Measurements from ENCODE around the gene OPRM1. TPM values are rescaled to one million over a fixed set of nuclear protein-coding genes. Genes with fewer than 3 reads are reported as not detected.
"Not testable (repeated sequence)": the region's sequence is repeated elsewhere in the genome, so short reads cannot be mapped to it uniquely, and the experiment has no call there.

The OPRM1 gene
- total RNA-seq, 2 donors from 2014 or later = not detected

DNA sequence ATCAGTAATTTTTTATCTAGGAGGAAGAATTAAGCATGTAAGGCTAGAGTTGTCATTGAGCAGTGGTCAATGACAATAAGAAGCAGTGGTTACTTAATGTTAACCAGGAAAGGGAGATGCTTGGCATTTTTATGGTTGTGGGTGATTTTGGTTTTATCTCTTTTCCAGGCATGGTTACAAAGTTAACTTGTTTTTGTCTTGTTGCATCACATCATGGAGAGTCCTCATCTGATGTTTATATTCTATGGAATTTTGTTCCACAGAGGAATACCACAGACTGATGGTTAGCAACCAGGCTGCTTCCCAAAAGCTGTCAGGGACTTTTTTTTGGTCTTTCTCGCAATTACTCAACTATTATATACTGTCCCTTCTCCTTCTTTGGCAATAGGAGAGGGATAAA is 32.7 kb downstream of the OPRM1 start:
- no peak for ATAC-seq
- intact Hi-C loops (cut with DNase I) = no loop called here
- no peak for DNase-seq

DNA sequence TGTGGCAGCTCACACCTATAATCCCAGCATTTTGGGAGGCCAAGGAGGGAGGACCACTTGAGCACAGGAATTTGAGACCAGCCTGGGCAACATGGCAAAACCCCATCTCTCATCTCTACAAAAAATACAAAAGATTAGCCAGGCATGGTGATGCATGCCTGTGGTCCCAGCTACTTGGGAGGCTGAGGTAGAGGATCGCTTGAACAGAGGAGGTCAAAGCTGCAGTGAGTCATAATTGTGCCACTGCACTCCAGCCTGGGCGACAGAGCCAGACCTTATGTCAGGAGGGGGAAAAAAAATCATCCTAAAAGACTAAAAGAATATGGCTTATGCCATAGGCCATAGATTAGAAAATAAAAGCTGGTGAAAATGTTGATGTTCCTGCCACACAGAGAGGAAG is 39.6 kb downstream of the OPRM1 start:
- DNase-seq; ATAC-seq; intact Hi-C loops (cut with DNase I): not testable (repeated sequence)

DNA sequence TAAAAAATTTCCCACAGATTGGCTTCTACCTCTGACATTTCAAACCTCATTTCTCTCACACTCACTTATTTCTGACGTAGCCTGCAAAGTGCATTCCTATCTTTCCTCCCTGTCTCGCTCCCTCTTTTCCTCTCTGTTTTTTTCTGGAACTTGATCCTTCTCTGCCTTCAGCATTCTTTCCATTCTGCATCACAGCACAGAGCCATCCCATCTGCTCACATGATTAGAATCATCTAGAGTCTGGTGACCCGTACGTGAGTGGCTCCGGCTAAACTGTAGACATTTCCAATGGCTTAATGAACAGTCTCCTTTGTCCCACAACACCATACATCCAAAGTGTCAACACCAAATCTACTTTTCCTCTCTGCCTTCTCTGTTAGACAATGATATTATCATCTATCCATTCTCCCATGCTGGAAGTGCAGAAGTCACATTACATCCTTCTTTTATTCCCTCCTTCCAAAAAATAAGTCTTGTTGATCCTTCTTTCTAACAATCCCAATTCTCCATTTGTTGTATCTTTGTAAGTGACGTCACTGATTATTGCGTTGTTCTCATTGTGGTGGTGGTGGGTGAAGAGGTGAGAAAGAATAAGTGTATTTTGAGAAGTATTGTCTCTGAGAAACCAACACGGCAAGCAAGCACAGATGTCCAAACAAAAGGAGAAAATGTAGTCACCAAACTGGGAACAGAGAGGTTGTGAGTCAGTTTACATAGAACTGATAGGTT is 41.6 kb downstream of the OPRM1 start:
- ATAC-seq = no peak
- no peak for DNase-seq
- intact Hi-C loops (cut with DNase I) = no loop called here

DNA sequence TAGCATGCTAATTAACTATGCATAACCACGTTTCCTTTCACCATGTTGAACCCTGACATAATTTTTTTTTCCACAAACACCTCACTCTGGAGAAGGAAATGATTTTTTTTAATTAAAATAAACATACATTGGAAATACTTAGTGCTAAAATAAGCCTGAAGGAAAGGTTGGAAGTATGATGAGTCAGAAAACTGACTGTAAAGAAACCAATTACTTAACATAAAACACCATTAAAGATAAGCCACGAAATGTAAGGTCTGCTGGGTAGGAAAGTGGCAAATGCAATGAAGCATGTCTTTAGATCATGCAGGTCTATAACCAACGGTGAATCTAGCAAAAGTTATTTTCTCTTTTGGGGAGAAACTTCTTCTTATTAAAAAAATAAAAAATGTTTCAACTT is 47.5 kb downstream of the OPRM1 start:
- DNase-seq = no peak
- no peak for ATAC-seq
- intact Hi-C loops (cut with DNase I) = no loop called here

DNA sequence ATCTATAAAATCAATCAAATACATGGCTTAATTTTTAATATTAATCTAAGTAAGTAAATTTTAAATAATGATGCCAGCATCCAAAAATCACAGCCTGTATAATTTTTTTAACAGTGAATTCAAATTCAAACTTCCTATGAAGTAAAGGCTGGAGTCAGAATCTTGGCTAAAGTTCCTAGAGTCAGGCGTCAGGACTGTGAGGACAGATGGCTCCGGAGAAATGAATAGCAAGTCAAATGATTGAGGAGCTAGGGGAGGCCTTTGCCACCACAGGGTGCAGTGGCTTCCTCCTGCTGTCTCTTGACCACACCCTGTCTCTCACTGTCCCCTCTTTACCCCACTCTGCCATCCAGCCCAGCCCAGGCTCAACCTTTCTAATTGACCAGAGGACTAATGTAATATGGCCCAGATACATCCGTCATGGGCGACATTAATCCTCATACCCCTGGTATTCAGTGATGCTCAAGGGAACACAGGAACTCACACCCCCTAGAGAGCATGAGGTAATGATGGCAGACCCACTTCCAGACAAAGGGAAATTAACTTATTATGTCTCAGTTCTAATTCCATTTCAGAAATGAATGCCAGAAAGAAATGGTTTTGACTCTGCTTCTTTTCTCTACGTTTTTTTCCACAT is 53.4 kb downstream of the OPRM1 start:
- DNase-seq = no peak
- intact Hi-C loops (cut with DNase I) = no loop called here
- no peak for ATAC-seq

DNA sequence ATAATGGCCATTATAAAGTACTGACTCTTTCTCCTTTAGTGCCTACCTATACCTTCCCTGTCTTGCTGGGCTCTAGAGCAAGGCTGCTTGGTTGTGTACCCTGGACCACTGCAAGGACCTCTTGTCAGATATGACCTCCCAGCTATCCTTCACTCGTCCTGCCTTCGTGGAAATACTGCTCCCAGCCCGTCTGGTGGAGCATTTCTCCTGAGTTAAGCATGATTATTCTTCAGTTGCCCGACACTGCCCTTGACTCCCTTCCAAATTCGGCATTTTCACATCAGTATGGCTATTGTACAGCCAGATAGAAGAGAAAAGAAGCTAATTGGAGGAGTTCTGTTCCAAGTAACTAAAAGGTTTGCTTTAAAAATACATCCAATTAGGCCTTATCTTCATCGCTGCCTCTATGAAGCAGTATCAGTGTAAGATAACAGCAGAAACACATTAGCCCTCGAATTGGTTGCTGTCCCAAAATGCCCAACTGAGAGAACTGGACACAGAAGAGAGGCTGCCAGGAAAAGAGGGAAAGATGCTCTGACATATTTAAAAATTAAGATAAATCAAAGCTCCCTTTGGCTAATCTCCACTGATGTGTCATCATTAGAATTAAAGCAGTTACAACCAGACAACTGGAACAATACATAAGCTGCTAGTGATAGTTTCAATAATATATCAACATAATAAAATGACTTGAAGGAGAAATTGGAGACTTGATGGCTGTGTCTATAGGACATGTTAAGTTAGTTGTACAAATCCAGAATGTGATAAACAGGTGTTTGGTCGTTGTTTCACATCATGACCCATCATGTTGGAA is 54.4 kb downstream of the OPRM1 start:
- ATAC-seq = no peak

DNA sequence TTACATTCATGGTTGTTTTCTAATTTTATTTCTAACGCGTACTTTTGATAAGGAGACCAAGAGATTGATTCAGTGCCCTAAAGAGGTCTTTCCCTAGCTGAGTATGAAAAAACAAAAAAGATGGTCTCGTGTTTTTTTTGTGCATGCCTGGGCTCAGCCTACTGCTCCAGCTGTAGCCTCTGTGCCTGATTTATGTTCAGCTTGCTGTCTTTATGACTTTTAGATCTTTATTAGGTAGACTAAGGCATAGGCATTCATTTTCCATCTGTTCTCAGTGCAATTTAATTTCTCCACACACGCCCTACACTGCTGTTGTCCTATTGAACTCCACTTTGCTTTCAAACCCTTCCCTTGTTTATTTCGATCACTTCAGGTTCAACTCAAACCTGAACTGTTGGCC is 56.5 kb downstream of the OPRM1 start:
- no peak for ATAC-seq
- no peak for DNase-seq
- intact Hi-C loops (cut with DNase I) = no loop called here

More for the DNA sequence above, 54.4 kb downstream of the OPRM1 start:
- intact Hi-C loops (cut with DNase I) = no loop called here
- DNase-seq = no peak

DNA sequence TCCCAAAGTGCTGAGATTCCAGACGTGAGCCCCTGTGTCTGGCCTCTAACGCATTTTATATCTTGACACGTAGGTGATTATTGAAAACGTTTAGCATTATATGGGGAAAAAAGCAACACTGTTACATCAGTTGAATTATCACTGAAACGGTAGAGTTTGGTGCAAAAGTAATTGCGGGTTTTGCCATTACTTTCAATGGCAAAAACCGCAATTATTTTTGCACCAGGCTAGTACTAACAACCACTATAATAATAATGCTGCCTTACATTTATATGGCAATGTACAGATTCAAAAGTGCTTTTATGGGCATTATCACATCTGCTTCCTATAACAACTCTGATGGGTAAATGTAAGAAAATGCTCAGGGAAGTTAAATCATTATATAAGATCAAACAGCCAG is 57.3 kb downstream of the OPRM1 start:
- DNase-seq (no peak), ATAC-seq (no peak)
- intact Hi-C loops (cut with DNase I) = no loop called here

DNA sequence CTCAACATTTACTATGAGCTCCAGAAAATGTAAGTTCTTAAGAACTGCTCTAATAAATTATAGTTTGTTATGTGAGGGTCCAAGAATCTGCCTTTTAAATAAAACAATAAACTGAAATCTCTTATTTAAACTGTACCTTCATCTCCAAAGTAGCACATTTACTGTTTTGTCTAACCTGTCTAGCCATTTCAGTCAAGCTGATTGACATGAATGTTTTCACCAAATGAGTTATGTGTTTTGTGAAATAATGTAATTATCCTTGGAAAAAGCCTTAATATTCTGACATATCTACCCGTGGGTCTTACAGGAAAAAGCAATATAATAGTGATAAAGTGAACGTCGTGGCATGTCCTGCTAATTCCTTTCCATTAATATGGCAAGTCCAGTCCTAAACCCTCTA is 57.8 kb downstream of the OPRM1 start:
- no peak for DNase-seq
- intact Hi-C loops (cut with DNase I) = no loop called here
- no peak for ATAC-seq

DNA sequence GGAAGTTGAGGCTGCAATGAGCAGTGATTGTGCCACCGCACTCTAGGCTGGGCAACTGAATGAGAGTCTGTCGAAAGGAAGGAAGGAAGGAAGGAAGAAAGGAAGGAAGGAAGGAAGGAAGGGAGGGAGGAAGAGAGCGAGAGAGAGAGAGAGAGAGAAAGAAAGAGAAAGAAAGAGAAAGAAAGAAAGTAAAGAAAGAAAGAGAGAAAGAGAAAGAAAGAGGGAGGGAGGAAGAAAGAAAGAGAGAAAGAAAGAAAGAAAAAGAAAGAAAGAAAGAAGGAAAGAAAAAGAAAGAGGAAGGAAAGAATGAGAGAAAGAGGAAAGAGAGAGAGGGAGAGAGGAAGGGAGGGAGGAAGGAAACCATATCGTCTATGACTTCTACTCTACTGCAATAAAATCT is 60.2 kb downstream of the OPRM1 start:
- DNase-seq (no peak), ATAC-seq (no peak)
- intact Hi-C loops (cut with DNase I) = no loop called here

DNA sequence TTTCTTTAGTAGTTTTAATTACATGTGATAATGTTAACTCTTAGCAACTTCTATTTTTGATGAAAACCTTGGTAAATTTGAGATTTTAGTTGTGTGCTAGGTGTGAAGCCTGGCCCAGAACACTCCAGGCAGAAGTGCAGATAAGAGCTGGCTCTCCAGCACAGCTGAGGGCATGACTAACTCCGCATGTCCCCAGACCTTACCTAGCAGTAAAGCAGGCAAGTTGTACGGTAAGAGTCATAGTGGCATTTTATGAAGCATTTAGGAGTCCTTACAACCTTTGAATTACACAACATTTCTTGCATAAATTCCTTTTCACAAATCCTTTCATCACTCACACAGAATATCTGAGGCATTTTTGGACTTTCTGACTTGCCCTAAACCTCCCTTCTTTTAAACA is 67.2 kb downstream of the OPRM1 start:
- intact Hi-C loops (cut with DNase I) = no loop called here
- ATAC-seq = no peak
- DNase-seq = no peak

DNA sequence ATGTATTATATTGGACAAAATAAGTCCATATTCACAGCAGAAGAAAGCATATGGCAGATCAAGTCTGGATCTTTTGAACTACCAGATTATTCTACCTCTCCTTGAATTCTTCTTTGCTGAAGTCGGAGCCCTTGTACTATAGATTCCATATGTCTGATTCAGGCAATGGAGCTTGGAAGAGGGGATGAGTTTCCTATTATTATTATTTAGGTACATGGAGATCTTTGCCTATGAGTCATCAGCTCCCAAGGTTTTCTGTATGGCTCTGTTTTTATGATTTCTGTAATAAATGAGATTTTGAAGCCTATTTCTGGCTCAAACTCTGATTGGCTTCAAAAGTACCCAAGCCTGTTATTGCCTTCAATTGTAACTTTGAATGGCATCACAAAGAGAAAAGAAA is 72.0 kb downstream of the OPRM1 start:
- intact Hi-C loops (cut with DNase I) = no loop called here
- no peak for ATAC-seq
- DNase-seq = no peak

DNA sequence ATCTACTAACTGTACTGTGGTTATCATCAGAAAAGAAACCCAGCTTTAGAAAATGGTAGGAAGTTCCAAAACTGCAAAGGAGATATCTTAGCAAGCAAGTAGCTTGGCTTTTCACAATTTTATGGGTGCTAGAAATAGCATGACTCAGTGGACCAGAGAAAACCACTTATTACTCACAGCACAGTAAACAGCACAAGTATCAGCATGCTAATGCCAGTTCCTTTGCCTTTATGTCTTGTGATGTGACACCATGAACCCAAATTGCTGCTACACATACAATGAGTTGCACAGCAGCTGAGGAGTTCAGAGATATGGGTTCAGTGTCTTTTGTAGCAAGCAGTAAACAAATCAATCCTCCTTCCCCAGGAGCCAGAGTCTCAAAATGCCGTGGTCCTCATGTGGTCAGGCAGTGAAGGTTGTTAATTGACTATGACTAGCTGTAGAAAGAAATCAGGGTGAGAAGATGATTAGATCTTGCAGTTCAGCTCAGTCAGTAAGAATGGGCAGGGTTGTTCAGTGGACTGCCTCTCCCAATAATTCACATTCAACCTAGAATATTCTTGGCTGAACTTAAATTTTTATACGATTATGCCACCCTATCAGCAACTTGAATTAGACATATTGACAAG is 73.3 kb downstream of the OPRM1 start:
- DNase-seq (no peak), ATAC-seq (no peak)
- intact Hi-C loops (cut with DNase I) = no loop called here

DNA sequence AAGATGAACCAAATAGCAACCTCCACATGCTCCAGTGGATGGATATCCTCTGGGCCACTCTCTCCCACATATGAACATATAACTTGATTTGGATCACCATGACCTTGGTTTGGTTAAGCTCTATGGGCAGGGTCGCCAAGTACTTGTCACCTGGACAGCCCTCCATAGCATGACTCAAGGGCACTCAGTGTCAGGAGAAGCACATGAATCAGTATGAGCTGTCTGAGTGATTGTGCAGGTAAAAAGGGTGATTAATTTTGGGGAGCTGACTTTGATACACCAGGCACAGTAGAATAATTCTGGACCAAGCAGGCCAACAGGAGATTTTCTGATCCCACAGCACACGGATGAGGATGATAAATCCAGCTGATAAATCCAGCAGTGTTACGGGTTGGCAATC is 74.4 kb downstream of the OPRM1 start:
- no peak for DNase-seq
- ATAC-seq = no peak
- intact Hi-C loops (cut with DNase I) = no loop called here

DNA sequence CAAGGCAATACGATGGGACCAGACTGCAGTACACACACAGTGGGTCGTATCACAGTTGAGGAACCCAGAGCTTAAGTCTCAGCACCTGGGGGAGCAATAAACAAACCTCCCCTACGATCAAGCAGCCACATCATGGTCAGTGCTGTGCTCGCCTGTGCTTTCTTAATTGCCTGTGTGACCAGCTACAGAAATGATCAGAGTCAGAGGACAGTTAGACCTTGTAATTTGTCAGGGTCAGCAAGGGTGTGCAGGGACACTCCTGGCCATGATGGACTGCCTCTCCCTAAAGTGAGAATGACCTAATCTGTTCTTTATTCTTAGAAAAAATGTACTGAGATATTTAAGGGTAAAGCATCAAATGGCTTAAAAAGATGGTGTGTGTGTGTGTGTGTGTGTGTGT is 78.4 kb downstream of the OPRM1 start:
- ATAC-seq = no peak
- intact Hi-C loops (cut with DNase I) = no loop called here

DNA sequence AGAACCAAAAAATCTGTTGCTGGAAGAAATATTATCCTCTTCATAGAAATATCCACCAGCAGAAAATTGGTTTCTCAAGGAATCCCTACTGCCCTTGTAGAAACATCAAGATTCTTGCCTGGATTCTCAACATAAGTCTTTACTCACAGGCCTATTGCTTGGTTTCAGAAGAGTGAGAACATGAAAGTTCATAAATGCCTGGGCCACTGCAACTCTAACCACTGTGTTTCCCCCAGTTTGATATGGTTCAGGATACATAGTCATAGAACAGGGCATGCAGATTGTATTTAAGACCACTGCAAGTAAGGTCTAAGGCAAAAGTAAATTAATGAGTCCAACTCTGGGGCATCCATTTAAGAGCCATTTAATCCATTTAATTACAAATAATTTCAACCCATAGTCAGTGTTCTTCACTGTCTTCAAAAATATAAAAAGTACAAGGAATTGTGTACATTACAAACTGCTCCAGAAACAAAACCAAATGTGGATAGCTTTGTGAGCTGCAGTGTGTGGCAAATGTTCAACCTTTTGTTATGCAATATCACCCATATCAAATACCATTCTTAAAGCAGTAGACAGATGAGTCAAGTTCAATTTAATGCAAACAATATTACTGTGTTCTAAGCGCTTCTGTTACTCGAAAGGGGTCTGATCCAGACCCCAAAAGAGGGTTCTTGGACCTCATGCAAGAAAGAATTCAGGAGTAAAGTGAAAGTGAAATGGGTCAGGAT is 83.3 kb downstream of the OPRM1 start:
- intact Hi-C loops (cut with DNase I) = no loop called here
- DNase-seq = no peak
- ATAC-seq = no peak

More for the DNA sequence above, 78.4 kb downstream of the OPRM1 start:
- DNase-seq = no peak

DNA sequence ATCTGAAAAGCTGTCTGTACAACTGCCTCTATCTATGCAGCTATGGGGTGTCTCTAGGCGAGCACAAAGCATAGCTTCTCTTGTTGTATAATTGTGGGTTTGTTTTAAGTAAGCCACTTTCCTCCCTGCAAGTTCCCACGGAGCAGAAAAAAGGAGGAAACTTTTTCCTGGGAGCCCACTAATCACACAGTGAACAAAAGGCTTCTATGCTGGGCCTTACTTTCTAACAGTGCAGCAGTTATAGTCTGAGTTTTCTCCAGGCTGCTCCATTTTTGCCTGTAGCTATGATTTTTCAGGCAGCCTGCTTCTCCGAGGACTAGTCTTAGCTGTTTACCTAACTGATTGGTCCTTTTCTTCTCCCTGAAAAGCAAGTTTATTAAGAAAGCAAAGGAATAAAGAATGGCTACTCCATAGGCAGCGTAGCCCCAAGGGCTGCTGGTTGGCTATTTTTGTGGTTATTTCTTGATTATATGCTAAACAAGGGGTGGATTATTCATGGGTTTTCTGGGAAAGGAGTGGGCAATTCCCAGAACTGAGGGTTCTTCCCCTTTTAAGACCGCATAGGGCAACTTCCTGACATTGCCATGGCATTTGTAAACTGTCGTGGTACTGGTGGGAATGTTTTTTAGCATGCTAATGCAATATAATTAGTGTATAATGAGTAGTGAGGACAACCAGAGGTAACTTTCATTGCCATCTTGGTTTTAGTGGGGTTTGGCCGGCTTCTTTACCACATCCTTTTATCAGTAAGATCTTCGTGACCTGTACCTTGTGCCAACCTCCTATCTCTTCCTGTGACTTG is 84.3 kb downstream of the OPRM1 start:
- DNase-seq (no peak), ATAC-seq (no peak)
- intact Hi-C loops (cut with DNase I) = no loop called here

DNA sequence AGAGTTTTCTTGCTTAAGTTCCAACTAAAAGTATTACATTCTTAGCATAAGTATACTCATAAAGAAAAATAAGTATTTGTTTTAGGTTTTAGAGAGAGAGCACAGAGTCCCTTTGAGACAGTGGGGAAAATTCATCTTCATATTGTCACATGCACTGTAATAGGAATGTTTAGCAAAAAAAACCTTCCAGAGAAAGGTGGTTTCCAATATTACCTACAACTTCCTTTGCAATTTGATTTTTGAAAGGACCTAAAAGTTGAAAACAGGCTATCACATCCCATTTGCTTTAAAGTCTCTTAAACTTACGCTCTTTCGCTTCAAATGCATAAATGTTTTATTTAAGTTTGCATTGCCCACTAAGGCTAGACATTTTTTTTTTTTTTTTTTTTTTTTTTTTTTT is 86.4 kb downstream of the OPRM1 start:
- DNase-seq (no peak), ATAC-seq (no peak)

DNA sequence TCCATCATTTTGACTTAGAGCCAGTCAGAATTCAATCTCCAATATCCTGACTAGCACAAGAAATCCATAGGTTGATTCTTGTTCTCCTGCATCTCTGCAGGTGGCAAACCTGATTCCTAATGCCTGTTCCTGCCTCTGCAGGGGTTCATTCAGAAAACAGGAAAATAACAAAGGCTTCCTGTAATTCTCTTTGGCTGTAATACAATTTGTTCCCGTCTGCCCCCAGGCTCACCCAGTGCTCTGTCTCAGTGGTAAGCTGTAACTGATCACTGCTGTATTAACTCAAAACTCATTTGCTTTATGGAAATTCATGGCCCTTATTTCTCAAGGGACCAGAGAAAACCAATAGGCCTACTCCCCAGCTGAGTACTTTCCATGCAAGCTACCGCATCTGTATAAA is 88.6 kb downstream of the OPRM1 start:
- intact Hi-C loops (cut with DNase I) = no loop called here
- no peak for ATAC-seq
- no peak for DNase-seq

More for the DNA sequence above, 86.4 kb downstream of the OPRM1 start:
- intact Hi-C loops (cut with DNase I) = no loop called here

All from left cardiac atrium (tissue), 4 donors.